GM21528 (cell line): ENCODE results near the gene LRCH1.

Experiments used
- ATAC-seq: cut with Tn5 transposase; IDR thresholded peaks from one replicate; pipeline ENCODE4 v1.9.1; 2021; ENCODE audit warnings: mild to moderate bottlenecking, moderate library complexity; ENCODE audit not compliant: unreplicated experiment, low FRiP score

The LRCH1 gene

DNA sequence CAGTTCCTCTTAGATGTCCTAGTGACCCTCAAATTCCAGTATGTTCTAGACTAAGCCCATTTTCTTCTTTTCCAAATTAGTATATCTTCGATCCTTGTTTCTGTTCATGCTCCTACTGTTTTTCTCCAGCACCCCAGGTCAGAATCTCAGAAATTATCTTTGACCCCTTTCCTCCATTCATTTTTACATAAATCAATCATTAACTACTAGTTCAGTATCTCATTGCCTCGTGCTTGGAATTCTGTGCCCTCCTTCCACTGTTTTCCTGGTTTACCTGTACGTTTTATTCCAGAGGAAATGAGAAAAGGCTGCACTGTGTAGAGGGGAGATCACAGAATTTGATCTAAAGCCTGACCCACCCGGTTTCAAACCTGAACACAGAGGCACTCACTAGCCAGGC lies 107.9 kb downstream of the LRCH1 start:
- no peak for ATAC-seq

DNA sequence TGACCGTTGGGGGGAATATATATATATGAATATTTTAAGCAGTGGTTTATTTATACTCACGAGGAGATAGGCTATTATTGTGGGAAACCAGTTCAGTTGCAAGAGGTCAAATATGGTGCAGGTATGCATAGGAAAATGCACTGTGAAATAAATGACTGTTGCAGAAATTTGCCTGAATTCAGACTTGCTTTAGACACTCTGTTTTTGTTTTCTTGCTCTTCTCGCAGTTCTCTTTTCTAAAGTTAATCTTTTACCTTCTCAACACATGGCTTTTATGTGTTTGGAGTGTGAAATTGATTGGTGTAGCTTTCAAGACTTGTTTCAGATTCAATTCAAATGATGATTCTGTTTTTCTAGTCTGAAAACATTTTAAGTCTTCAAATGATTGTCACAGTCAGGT lies 109.7 kb downstream of the LRCH1 start:
- ATAC-seq, result peak; percentile 42

DNA sequence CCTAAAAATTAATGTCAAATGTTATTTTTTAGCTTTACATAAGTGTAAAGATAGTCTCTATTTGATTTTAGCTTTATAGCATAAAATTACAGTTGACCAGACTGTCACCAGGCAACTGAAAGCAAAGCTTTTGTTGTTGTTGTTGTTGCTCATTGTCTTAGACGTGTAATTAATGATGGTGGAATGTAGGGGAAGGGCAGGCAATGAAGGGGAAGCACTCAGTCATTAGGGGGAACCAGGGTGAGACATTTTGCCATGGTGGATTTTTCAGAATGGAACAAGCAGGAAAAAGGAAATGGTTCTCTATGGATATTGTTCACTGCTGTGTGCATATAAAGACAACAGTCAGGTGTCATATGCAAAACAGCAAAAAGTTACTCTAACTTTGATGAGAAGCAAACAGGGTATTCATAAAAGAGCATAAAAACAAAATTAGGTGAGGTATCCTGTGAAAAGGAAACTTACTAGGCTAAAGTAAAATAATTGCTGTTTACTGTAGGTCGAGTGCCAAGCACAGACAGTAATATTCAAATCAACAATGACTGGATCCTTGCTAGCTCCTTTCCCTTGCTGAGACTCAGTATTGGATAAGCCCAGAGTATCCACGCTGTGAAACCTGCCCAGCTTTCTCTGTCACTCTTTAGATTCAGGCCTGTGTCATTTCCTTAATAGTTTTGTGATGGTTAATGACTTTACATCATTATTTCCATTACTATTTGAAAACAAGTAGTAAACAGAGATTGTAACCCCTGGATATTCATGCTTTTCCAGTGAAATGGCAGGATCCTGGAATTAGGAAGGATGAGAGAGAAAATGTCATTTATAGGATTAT lies 110.5 kb downstream of the LRCH1 start:
- ATAC-seq, result no peak

DNA sequence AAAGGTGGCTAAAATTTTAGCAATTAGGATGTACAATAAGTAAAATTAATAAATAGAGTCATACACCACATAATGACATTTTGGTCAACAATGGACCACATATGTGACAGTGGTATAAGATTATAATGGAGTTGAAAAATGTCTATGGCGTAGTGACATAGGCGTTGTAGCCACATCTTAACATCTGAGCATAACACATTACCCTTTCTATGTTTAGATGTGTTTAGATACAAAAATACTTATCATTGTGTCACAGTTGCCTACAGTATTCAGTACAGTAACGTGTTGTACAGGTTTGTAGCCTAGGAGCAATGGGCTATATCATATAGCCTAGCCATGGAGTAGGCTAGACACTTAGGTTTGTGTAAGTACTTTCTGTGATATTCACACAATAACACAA lies 111.2 kb downstream of the LRCH1 start:
- no peak for ATAC-seq

DNA sequence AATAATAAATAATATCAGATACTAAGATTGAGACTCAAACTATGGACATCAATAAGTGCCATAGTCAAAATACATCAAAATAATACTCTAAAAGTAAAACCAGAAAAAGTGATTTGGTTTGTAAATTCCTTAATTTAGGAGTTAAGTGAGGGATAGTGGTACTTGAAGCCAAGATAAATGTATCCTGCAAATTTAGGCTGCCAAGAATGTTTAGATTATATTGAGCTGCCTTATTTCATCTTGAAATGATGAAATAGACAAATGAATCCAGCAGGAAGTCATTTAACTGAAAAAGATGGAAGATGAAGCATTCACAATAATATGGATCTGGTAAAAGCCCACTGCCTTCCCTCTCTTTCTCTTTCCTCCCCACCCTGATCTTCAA lies 112.3 kb downstream of the LRCH1 start:
- ATAC-seq, result no peak

DNA sequence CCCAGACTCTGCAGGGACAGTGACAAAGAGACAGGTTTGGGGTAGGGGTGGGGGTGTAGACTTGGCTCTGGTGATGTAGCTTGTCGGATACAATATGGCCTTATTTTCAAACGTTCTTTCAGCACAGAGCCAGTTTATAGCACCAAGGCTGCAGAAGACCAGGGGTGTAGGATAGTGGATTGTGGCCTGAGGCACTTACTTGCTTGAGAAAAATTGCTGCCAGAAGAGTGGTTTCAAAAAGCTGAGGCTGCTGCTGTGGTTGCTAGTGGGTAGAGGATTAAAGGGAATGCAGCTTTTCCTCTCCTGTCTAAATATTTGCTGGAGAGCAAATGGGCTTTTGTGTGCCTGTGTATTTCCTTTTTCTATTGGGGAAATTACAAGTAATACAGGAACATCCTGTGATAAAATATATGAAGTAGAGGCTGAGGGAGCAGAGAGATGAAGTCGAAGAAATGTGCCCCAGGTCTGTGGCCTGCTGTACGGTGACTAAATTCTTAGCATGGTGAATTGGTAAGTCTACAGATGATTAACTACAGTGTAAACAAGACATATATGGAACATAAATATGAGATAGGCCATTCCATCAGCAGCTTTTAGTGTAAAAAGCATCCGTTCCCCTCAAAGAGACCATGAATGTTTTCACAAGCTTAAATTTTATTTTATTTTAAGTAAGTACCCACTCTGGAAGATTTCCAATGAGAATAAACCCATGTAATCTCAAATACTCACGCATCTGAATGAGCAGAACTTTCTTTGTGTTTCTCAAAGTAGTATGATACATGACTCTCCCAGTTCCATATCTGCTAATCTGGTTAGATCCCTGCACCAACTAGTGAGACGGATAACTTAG lies 112.9 kb downstream of the LRCH1 start:
- no peak for ATAC-seq

DNA sequence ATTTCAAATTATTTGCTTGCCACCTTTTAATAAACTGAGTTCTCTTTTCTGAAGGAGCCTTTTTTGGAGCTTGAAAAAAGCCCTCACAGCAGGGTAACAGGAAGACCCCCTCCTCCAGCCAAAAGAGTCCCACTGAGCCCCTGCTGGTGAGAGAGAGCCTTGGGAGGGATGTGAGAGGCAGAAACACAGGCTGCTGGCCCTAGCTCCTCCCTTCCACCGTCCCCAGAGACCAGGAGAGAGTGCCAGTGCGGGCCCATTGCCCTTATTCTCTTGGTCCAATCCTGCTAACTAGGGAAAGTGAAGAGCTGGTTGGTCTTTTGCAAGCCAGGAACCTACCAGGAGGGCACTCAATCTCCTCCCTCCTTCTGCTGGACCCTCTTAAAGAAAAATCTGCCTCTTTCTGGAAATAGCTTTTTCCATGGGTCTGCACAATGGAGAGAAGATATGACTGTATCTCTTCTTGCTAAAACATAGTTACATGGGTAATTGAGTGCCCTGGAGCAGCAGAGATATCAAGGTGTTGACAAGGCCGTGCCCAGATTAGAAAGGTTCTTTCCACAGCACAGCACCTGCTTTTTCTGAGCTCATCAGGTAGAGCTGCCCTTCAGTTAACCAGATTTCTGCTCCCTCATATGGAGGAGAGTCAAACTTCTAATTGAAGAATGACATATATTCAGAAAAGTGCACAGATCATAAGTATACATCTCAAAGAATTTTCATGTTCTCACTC lies 113.9 kb downstream of the LRCH1 start:
- ATAC-seq, result no peak

DNA sequence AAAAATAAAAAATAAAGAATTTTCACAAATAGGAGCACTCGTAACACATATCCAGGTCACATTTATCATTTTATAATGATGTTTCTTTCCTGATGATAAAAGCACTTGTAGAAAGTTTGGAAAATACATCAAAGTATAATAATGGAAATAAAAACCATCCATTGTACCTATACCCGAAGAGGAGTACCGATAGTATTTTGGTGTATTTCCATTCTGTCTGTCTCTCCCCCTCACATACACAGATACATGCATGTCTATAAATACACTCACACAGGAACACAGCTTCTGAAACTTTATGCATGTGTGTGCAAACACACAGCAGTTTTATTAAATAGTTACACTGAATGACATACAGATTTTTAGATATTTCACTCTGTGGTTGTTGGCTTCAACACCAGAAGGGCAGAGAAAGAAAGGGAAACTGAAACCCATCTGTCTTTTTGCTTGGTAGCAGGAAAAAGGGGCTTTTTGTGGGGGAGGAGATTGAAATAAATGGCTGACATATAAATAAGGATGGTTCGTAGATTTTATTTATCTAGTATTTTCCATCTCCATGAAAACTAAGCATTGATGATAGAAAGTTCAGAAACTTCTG lies 114.8 kb downstream of the LRCH1 start:
- ATAC-seq, result no peak

DNA sequence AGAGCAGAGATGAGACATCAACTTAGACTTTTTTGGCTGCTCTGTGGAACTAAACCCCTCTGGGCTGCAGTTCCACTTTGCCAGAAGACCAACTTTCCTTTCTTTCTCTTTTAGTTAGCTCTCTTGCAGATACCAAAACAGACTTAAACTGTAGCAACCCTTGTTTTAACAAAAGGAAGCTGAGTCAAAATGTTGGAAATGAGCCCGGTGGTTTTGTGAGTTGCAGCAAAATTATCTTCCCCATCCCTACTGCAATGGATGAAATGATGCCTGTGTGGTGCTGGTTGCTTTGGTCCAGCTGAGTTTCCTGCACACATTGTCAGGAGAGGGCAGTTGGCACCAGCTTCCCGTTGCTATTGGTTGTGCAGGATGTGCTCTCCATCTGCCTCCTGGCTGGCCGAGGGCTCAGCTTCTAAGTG lies 115.3 kb downstream of the LRCH1 start:
- no peak for ATAC-seq

DNA sequence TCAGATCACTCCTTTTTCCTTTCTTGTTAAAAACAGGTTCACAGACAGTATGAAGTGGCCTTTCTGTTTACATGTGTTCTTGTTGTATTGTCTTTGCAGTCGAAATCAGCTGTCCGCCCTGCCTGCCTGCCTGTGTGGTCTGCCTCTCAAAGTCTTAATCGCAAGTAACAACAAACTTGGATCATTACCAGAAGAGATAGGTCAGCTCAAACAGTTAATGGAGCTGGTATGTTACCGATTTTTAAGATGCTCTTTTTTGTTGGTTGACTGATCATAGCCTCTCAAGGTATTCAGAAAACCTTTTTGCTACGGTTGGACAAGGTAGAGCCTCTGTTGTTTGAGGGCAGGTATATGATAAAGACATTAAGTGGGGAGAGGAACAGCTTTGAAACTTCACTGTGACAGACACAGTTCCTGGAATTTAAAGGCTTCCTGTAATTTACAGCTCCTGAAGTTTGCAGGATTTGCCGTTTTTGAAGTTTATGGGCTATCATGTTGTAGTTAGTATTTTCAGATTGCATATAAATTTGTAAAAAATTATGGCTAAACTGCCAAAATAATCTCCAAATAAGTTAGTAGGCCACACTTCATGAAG lies 116.1 kb downstream of the LRCH1 start:
- no peak for ATAC-seq

DNA sequence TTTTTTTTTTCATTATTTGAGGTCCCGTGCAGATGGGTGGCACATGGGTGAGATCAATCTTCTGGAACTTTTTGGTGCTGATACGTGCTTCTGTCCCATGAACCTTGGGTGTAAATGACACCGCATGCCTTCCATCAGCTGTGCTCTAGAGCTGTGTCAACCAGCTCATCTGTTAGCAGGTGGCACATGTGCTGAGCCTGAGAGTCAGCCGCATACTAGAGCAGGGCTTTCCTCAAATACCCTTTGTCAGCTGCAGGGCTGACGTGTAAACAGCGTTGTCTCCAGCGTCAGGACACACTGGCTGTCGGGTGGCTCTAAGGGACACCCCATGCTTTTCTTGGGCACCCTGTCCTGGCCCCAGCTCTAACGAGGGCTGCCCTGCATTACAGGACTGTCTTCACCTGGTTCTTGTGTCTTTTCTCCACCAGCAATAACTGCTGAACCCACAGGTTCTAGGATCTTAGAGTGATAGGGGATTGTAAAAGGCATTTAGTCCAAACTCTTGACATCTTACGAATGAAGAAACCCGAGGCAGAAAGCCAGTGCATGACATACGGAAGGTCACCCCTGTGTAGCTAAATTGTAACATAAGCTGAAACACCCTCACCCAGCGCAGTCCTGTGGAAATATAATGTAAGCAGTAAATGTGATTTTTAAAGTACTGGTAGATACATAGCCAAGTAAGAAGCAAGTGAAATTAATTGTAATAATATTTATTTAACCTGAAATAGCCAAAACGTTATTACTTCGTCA lies 119.5 kb downstream of the LRCH1 start:
- ATAC-seq, result no peak

DNA sequence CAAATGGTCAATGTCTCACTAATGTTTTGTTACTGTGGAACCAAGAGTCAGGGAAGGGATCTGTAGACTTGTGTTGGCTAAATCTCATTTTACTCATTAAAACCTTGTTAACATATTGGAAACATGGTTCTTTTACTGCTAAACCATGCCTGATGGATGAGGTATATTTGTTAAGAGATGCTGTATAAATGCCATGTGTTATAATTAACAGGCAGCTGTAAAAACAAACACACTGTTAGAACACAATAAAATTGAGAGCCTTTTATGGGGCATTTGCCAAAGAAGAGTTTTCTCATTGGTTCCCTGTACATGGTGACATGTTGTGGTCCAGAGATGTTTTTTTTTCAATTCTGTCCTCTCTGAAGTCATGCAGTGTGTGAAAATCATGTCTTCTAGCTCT lies 122.0 kb downstream of the LRCH1 start:
- ATAC-seq, result no peak

DNA sequence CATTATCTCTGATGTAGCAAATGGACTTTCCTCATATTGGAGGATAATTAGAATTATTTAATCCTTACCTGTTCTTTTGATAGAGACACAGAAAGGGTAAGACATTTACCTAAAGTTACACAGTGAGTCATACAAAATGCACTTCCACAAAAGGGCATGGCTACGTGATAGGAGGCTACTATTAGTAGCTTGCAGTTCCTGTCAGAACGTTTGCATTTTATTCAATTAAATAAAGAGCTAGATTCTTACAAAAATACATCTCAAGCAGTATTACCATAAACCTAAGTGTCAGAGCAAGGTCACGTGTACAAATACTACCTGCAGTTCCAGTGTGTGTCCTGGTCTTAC lies 123.4 kb downstream of the LRCH1 start:
- ATAC-seq, result no peak

DNA sequence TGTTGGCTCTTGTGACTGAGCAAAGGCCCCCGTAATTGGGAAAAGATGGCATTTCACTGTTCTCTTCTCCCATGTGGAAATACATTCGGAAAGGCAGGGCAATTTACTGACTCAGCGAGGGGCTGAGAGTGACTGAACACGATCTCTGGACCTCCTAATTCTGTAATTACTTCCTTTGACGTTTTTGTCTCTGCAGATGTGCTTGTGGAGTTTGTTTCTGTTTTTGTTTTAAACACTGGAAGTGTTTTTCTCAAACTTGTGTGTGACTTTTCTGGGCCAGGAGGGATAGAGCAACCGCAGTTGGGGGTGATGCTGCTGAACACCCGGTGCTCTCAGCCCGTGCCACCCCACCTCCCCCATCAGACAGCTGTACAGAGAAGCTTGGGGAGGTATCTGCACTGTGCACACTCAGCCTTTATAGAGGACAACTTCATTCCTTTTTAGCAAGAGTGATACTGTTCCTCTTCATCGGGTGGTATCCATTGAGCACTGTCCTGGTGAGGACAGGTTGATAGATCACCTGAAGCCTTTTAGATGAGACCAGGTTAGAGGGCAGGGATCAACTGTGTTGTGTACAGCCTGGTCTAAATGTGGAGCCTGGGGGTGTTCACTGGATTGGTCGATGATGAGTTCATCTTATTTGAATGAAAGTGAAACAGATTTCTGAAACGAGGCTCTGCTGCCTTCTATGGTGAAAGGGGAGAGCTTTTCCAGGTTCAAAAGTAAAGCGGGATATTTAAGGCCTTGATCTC lies 126.6 kb downstream of the LRCH1 start:
- peak; percentile 92 for ATAC-seq

DNA sequence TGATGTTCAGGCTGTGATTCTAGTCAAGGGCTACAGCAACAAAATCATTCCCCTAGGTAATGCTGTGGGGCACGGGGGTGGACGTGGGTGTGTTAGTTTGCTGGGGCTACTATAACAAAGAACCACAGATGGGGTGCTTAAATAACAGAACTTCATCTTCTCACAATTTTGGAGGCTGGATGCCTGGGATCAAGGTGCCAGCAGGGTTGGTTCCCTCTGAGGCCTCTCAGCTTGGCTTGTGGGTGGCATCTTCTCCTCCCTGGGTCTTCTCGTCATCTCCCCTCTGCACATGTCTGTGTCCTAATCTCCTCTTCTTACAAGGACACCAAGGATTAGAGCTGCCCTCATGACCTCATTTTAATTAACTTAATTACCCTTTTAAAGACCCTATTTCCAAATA lies 129.0 kb downstream of the LRCH1 start:
- no peak for ATAC-seq

DNA sequence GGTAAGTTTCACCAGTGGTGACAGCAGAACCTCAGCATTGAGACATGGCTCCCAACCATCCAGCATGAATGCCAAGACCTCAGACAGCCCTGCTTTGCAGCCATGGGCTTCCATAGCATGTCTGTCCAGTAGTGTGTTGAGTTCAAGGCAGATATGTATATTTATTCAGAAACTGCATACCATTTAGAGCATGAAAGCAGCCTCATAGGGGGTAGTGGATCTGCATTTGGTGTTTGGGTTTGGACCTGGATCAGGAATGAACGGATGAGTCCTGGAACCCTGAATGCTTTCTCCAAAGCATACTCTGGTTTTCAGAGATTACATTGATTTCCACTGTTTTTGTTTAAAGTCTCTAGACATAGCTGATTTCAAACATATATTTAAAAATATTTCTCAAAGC lies 129.7 kb downstream of the LRCH1 start:
- no peak for ATAC-seq

DNA sequence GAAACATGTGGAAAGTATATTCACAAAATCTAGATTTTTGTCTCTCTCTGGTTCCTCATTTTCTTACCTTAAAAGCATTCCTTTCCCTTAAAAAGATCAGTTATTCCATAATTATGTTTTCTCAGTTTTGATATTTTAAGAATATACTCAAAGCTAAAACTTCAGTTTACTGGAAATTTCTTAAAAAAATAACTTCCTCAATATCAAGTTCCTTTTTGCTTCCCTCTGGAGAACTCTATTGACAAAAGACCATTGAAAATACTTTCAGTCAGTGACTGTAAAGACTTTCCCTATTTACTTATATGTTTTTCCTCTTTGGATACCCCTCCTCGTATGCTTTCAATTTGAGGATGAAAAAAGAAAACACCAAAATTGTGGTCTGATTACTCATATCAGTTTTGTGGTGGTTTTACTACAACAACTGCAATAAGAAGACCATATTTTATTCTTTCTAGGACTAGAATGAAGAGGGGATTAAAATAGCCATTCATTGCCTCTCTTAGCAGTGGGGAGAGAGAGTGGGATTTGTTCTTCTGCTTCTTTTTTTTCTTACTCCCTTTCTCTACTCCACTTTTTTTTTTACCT lies 130.8 kb downstream of the LRCH1 start:
- no peak for ATAC-seq

DNA sequence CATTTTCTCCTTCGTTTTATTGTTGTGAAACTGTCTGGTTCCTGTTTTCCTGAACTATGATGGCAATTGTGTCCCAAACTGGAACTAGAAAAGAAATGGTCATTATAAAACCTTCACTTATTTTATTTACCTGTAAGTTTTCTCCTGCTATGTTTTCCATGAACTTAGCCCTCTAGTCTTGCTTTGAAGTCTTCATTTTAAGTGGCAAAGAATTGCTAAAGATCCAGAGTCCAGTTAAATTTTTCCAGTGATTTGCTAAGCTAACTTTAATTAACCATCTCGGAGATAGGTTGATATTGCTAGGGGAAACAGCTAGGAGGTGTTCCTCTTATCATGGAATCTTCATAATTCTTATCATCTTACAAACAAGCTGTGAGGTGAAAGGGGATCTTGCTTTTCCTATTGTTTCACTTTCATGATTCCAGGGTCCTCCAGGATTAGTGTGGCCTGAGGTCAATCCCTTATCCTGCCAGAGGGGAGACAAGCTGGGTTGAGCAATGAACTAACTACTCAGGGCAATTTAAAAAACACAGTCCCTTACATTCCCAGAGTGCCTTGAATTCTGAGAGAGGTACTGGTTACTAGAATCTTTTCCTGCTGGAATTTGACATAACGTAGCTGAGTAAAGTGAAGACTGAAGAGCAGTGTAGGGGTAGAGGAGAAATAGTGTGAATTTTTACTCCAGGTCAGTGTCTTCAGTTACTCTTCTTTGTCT lies 131.5 kb downstream of the LRCH1 start:
- no peak for ATAC-seq
